Measurements from ENCODE around the gene MEIS3.

Gene MEIS3

GRCh38 chr19:47379381-47379938 is 39.9 kb downstream of the MEIS3 start:
- H3K27ac ChIP-seq (ENCODE audit: low read length): no peak overlapping the region
- TF ChIP-seq CTCF (IDR thresholded peaks at IDR 0.05; ENCODE audit: low read length) (no peak), EZH2 (optimal IDR thresholded peaks at IDR 0.05; ENCODE audit: low read depth, low read length) (no peak), EZH2phosphoT487 (IDR thresholded peaks at IDR 0.05; ENCODE audit: low read length) (no peak)
- H3K79me2 ChIP-seq (ENCODE audit: low read length): no peaks in the 10 kb centered on the region
- DNase-seq: no peak
- no peaks in the 10 kb centered on the region for H3F3A ChIP-seq (ENCODE audit: insufficient read depth, low read length)
- no peaks in the 10 kb centered on the region for H3K36me3 ChIP-seq (replicated peaks; ENCODE audit: insufficient read depth, low read length)
- H3K9ac ChIP-seq (ENCODE audit: low read length): no peak overlapping the region
- H3K4me1 ChIP-seq (ENCODE audit: low read length): no peaks in the 10 kb centered on the region
- no peak overlapping the region for H3K4me3 ChIP-seq (ENCODE audit: low read length)
- H3K4me2 ChIP-seq (ENCODE audit: low read depth, low read length): no peak overlapping the region
- H3K9me2 ChIP-seq (replicated peaks; ENCODE audit: insufficient read depth, low read length): no peaks in the 10 kb centered on the region
- H3K9me3 ChIP-seq (replicated peaks; ENCODE audit: insufficient read depth, low read length): no peaks in the 10 kb centered on the region
- H3K27me3 ChIP-seq (replicated peaks; ENCODE audit: insufficient read depth, low read length): no peaks in the 10 kb centered on the region
- H4K20me1 ChIP-seq (ENCODE audit: insufficient read depth, low read length): no peaks in the 10 kb centered on the region
- H2AFZ ChIP-seq (ENCODE audit: low read length): no peak overlapping the region

GRCh38 chr19:47378246-47378645 is 41.1 kb downstream of the MEIS3 start:
- H3K4me2 ChIP-seq (ENCODE audit: low read depth, low read length): no peak overlapping the region
- no peak overlapping the region for H3K4me3 ChIP-seq (ENCODE audit: low read length)
- H3K9me3 ChIP-seq (replicated peaks; ENCODE audit: insufficient read depth, low read length): no peaks in the 10 kb centered on the region
- H3K4me1 ChIP-seq (ENCODE audit: low read length): no peaks in the 10 kb centered on the region
- H3F3A ChIP-seq (ENCODE audit: insufficient read depth, low read length): no peaks in the 10 kb centered on the region
- no peaks in the 10 kb centered on the region for H3K79me2 ChIP-seq (ENCODE audit: low read length)
- TF ChIP-seq EZH2 (optimal IDR thresholded peaks at IDR 0.05; ENCODE audit: low read depth, low read length) (no peak), EZH2phosphoT487 (IDR thresholded peaks at IDR 0.05; ENCODE audit: low read length) (no peak), CTCF (IDR thresholded peaks at IDR 0.05; ENCODE audit: low read length) (no peak)
- H3K9ac ChIP-seq (ENCODE audit: low read length): no peak overlapping the region
- DNase-seq: no peak
- no peaks in the 10 kb centered on the region for H3K9me2 ChIP-seq (replicated peaks; ENCODE audit: insufficient read depth, low read length)
- H3K36me3 ChIP-seq (replicated peaks; ENCODE audit: insufficient read depth, low read length): no peaks in the 10 kb centered on the region
- no peak overlapping the region for H2AFZ ChIP-seq (ENCODE audit: low read length)
- H3K27ac ChIP-seq (ENCODE audit: low read length): no peak overlapping the region
- H4K20me1 ChIP-seq (ENCODE audit: insufficient read depth, low read length): no peaks in the 10 kb centered on the region
- H3K27me3 ChIP-seq (replicated peaks; ENCODE audit: insufficient read depth, low read length): no peaks in the 10 kb centered on the region

- H3K4me3 ChIP-seq (ENCODE audit: low read length): no peak overlapping the region
- no peaks in the 10 kb centered on the region for H4K20me1 ChIP-seq (ENCODE audit: insufficient read depth, low read length)
- no peak for DNase-seq
Measured at GRCh38 chr19:47377801-47378200, 41.5 kb downstream of the MEIS3 start.

More at GRCh38 chr19:47377801-47378200, 41.5 kb downstream of the MEIS3 start:
- Histone ChIP-seq H3F3A (ENCODE audit: insufficient read depth, low read length) (no peaks in the 10 kb centered on the region), H3K27ac (ENCODE audit: low read length) (no peak overlapping the region), H3K4me2 (ENCODE audit: low read depth, low read length) (no peak overlapping the region), H3K27me3 (replicated peaks; ENCODE audit: insufficient read depth, low read length) (no peaks in the 10 kb centered on the region), H3K4me1 (ENCODE audit: low read length) (no peaks in the 10 kb centered on the region), H3K9ac (ENCODE audit: low read length) (no peak overlapping the region), H3K9me3 (replicated peaks; ENCODE audit: insufficient read depth, low read length) (no peaks in the 10 kb centered on the region), H3K36me3 (replicated peaks; ENCODE audit: insufficient read depth, low read length) (no peaks in the 10 kb centered on the region), H2AFZ (ENCODE audit: low read length) (no peak overlapping the region), H3K79me2 (ENCODE audit: low read length) (no peaks in the 10 kb centered on the region), H3K9me2 (replicated peaks; ENCODE audit: insufficient read depth, low read length) (no peaks in the 10 kb centered on the region)
- TF ChIP-seq CTCF (IDR thresholded peaks at IDR 0.05; ENCODE audit: low read length): no peak
- no peak for TF ChIP-seq EZH2phosphoT487 (IDR thresholded peaks at IDR 0.05; ENCODE audit: low read length)
- TF ChIP-seq EZH2 (optimal IDR thresholded peaks at IDR 0.05; ENCODE audit: low read depth, low read length): no peak
